GM19438 (cell line): ENCODE measurements around the gene IMP4.
A peak's percentile ranks its signal among the peaks of the same experiment; 100 is the strongest.

Source experiments
- ATAC-seq: cut with Tn5 transposase; IDR thresholded peaks from one replicate; pipeline ENCODE4 v1.9.1; 2021; ENCODE audit warnings: low read depth; ENCODE audit not compliant: unreplicated experiment

The IMP4 gene

DNA sequence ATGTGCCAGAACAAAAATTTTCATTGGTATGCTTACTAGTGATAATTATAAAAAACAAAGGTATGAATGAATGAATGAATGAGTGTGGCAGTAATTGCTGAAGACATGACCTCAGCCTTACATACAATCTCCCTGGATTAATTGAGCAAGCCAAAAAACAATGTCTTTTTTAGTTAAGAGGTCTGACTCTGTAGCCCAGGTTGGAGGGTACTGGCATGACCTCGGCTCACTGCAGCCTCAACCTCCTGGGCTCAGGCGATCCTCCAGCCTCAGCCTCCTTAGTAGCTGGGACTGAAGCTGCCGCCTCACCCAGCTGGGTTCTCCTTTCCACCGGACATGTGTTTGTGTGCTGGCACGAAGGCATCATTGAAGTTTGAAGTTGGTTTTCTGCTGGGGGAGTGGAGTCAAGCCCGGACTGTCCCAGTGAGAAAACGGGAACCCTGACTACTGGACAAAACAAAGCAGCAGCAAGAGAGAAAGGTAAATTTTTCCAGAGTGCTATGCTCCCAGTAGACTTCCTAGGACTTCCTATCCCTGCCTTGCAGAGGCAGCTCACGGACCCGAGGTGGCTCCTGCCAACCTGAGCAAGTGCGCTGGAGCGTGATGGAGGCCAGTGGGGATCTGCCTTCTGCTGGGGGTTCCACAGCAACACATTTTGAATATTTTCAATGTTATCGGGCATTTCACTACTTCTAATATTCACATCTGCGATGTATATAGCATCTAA lies 6.4 kb upstream of the IMP4 start:
- no peak for ATAC-seq

DNA sequence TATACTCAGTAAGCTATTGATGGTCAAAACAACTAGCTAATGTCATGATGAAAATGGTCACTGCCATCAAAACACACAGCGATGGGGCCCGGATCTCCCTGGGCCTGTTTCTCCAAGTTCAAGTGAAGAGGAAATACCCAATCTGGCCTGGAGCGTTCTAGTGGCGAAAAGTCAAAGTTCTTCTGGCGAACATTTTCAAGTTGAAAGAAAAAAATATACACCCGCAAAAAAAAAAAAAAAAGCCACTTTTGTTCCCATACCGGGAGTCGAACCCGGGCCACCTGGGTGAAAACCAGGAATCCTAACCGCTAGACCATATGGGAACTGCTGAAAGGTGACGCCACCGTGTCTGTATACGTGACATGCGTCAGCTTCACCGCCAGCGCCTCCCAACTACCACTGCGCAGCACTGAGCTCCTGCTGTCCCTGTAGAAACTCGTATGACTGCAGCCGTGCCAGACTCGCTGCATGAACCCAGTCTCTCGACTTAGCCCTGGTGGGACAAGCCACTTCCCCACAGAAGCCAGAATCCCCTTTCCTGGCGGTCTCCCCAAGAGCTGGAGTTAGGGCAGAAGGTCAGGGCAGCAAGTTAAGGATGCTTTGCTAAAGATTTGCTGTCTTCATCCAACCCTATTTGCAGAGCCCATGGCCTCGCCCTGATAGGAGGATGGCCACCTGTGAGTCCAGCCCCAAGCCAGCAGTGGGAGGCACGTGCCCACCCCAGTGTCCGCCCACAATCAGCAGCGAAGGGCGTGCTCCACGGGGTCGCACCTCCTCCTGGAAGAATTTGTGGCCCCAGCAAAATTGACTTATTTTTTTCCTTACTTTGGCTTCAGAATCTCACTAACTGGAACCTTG lies 5.6 kb upstream of the IMP4 start:
- no peak for ATAC-seq

DNA sequence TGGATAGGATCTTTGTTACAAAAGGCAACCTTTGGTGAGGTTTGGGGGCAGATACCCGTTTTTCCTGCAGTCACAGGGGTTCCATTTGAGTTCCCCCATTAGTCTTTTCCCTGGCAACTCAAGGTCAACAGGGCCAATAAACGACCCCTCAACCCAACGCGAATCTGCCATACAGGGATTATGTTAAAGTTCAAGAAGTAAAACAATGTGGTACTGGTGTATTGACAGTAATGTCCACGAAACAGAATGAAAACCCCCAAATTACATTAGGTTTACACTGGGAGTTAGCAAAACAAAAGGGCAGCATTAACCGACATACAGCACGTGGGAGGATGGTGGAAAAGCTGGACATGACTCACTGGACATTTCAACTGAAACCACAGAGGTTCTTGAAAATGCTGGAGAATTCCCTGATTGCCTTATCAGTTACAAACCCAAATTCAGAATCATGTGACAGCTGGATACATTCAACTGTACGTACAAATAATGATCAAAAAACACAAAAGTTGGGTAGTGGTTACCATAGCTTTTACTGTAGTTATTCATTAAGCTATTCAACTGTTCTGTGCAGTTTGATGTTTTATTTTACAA lies 4.9 kb upstream of the IMP4 start:
- ATAC-seq = no peak

DNA sequence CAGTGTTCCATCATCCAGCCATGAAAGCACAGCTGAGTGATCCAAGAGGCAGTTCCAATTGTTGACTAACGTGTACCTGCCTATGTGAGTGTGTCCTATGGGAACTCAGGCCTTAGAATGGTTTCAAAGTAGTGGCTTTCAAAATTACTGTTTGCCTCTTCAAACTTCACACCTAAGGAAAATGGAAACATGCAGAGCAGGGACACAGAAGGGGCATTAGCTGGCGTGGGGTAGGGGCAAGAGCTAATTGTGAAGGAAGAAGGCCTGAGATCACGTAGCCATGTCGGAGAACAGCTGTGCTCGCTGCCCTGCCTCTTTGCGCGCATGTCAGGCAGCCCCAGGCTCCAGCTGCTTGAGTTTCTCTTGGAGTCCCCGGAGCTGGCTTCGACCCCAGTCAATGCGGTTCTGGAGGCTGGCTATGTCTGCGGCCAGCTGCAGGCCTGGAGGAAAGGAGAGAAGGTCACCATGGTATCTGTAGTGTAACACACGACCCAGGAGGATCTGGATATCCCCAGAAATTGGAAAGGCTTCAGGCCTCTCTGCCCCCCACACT lies 3.8 kb upstream of the IMP4 start:
- ATAC-seq = no peak

DNA sequence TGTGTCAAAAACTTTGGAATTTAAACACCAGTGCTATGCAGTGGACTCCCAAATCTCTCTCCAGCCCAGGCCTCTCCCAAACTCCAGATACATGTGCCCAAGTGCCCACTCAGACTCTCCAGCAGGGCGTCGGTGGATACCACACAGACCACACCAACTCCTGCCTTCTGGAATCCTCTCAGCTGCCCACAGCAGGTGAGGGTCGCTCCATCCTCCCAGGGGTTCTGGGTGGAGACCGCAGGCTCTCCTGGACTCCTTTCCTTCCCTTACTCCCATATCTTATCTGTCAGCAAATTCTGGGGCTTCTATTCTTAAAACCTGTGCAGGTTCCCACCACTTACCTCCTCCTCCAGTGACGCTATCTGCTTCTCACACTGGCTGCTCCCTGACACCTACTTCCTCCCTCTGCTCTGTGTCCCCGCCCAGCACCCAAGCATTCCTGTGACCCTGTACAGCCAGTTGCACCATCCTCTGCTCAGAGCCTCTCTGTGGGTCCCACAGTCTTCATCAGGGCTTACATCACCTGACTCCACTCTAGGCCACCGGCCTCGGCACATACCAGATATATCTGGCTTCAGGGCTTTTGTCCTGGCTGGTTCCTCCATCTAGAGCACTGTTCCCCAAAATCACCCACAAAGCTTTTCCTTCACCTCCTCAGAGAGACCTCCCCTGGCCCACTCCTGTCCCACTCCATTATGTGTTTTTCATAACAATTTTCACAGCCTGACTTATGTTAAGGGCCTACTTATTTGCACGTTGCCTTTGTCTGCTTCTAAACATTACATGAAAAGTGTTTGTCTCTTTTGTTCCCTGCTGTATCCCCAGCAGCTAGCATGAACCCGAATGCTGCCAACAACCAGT lies 2.6 kb upstream of the IMP4 start:
- no peak for ATAC-seq

DNA sequence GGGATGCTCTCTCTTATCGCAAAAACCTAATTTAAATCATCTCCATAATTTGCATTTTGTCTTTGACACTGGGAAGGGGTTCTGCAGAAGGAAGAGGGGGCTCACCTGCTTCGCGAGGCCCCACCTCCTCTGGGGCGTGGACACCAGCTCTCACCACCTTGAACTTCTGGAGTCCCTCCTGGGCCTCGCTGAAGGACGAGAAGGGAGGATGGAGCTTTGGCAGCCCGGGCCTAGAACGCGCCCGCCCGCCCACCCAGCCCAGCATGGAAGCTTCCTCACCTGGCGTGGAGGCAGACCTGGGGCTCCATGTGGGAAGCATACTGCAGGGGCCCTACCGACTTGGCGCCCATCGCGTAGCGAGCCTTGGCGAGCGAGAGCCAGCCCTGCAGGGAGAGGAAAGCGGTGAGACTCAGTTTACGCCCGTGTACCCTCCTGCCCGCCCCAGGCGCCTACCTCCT lies 1.1 kb upstream of the IMP4 start:
- ATAC-seq = peak; percentile 2

DNA sequence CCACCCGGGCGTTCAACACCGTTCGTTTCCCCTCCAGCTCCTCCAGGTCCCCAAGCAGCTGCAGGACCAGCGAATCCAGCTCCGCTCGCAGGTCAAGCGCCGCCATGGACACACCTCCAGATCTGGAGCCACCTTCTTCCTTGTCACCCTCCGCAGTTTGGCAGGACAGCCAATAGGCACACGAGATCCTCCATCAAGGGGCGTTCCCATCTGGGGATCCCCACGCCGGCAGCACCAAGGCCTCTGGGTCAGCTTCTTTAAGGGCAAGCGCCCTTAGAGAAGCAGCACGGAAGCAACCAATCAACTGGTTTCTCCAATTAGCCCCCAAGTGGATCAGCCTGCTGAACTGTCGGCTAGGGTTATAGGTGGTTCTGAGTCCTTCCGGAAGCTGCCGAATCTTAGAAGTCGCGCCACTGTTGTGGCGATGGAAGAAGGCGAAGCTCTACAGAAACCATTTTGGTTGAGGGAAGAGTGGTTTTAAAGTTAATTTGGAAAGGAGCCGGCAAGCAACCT lies 621 bp upstream of the IMP4 start:
- peak; percentile 74 for ATAC-seq

DNA sequence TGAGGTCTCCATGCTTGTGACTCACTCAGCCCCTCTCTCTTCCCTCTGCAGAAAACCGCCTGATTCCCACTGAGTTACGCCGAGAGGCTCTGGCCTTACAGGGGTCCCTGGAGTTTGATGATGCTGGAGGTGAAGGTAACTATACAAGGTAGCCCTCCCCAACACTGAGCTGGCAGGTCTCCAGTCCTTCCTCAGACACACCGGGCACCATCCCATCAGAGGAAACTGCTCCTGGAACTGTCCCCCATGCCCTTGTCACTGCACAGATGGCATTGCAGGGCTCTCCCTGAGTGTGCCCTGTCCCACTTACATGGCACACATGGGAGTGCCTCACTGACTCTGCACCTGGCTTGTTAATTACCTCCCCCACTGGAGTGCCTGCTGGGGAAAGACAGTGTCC lies 1.9 kb downstream of the IMP4 start:
- ATAC-seq = no peak

DNA sequence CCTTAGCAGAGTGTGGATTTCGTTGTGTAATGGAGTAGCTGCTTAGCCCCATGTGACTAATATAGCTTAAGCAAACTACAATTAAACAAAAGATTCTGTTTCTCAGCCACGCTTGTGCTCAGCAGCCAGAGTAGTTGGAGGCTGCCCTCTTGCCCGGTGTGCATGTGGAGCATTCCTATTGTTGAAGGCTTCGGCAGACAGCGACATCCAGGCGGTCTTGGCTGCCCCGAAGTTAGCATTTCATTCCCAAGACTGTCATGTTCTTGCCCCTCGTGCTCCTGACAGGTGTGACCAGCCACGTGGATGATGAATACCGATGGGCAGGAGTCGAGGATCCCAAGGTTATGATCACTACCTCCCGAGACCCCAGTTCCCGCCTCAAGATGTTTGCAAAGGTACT lies 2.4 kb downstream of the IMP4 start:
- ATAC-seq = no peak

DNA sequence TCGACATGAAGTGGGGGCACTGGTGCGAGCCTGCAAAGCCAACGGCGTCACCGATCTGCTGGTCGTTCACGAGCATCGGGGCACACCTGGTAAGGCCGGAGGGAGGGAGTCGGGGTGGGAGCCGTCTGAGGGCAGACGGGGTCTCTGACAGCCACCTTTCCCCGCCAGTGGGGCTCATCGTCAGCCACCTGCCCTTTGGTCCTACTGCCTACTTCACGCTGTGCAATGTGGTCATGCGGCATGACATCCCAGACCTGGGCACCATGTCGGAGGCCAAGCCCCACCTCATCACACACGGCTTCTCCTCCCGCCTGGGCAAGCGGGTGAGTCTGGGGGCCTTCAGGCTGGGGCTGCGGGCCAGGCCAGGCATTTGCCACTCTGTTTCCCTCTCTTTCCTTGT lies 2.9 kb downstream of the IMP4 start:
- no peak for ATAC-seq

DNA sequence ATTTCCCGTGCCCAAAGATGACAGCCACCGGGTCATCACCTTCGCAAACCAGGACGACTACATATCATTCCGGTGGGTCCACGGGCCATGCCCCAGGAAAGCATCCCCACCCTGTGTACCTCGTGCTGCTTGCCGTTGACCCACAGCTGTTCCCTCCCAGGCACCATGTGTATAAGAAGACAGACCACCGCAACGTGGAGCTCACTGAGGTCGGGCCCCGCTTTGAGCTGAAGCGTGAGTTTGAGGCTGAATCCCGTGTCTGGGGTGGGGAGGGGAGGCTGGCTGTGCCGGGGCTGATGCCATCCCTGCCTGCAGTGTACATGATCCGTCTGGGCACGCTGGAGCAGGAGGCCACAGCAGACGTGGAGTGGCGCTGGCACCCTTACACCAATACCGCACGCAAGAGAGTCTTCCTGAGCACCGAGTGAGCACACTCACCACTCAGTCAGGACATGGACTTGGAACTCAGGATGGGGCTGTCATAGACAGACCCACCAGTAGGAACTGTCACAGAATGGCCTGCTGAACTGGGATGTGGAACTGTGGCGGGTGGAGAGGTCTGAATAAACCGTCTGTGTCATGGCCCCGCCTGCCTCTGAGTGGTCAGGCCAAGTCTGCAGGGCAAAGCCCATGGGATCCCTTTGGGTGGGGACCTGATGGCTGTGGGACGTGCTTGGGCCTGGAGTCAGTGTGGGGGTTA lies 3.5 kb downstream of the IMP4 start:
- ATAC-seq = no peak

DNA sequence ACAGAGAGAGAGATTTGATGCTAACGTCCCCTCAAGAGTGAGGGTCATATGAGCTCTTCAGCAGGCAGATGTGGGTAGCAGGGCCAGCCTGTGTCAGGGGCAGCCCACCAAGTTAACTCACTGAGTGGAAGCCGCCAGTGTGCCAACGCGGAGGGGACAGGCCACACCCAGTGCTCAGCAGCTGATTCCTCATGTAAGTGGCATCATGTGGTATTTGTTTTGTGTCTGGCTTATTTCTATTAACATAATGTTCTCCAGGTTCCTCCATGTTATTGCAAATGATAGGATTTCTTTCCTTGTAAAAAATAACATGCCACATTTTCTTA lies 4.0 kb downstream of the IMP4 start:
- ATAC-seq = no peak

DNA sequence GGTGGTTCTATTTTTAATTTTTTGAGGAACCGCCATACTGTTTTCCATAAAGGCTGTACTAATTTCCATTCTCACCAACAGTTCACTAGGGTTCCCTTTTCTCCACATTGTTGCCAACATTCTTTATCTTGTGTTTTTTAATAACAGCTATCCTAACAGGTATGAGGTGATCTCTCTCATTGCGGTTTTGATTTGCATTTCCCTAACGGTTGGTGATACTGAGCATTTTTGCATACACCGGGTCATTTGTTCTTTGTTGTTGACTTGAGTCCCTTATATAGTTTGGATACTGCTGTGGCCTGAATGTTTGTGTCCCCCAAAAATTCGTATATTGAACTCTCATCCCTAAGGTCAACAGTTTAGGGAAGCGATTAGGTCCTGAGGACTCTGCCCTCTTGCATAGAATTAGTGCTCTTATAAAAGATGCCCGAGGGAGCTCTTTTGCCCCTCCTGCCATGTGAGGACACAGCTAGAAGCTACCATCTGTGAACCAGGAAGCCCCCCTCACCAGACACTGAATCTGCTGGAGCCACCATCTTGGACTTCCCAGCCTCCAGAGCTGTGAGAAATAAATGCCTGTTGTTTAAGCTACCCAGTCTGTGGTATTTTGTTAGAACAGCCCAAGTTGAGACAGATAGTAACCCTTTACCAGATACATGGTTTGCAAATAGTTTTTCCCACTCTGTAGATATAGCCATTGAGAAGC lies 4.7 kb downstream of the IMP4 start:
- ATAC-seq = no peak

DNA sequence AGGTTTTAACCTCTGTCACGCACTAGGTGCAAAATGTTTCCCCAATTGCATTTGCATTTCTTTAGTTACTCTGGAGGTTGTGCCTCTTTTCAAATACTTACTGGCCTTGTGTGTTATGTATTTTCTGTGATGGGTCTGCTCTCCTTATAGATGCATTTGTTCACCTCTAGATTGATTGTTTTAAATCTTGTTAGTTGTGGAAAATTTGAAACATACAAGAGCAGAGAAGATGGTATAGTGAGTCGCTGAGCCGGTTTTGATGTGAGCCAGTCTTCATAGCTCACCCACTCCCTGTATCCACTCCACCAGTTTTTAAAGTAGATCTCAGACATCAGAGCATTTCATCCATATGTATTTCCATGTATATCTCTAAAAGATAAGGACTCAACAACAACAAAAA lies 6.5 kb downstream of the IMP4 start:
- ATAC-seq = no peak

DNA sequence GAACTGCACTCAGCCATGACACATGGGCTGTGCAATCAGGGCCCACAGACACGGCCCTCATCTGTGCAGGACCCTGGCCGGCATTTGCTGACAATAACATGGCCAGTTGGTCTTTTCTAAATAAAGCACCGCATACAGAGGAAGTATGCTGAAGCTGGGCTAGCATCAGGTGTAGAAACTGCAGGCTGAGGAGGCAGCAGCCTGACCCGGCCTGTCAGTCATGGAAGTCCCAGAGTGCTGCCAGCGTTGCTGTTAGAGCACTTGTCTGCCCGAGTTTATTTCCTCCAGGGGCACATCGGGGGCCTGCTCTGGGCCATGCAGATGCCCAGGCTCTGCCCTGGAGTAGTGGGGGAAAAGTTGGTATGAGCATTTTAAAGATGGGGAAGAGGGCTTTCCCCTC lies 9.0 kb downstream of the IMP4 start:
- ATAC-seq = no peak

DNA sequence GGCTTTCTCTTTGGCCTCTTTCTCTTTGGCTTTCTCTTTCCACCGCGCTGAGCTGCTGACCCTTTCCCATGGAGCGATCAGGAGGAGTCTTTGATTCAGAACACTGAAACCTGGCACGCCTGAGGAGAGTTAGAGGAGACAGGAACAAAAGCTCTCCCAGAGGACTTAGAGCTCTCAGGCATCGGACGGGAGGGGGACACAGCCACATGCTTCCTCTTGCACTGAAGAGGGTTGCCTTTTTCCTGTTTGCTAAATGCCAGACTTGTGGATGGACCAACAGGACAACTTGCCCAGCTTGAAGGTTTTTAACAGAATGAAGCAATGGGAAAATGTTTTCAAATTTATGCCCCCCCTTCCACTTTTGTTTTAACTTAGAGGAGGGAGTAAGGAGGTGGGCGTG lies 9.5 kb downstream of the IMP4 start:
- ATAC-seq = no peak

DNA sequence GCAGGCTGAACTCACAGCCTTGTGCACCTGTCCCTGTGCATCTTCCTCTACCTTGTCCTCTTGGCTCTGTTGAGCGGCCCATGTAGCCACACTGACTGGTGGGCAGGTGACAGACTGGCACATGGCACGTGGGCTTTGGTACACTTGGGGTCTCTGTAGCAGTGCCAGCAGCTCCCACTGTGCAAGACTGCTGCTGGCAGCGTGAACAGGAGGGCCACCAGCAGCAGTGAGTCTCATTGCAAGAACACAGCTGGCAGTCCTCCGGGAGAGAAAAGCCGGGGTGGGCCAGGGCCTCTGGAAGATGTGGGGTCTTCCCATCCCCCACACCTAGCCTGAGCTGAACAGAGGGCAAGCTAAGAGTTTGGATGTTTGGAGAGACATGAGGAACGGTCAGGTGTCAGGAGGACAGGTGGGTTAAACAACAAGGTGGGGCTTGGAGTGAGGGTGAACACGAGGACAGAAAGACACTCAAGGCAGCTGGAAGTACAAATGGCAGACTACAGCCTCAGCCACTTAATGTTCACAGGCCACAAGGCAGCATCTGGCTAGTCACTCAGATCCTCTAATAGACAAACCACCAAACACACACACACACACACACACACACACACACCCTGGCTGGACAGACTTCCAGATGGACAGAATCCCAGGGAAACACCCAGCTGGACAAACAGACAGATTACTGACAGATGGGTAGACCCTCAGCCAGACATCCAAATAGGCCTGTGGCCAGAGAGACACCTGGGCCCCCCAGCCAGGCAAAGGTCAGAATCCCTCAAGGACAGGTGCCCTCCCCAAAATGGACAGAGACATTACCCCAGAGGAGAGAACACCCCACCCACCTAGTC lies 10.8 kb downstream of the IMP4 start:
- no peak for ATAC-seq

DNA sequence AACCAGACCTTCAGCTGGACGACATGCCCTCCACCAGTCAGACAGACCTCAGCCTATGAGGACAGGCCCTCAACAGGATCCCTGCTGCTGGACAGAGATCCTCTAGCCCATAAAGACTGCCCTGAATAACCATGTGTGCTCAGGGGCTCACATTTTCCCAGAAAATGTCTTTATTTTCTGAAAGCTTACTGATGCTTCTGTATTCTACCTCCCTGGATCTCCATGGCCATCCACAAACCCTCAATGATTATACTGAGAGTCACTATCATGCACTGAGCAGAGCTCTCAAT lies 11.4 kb downstream of the IMP4 start:
- no peak for ATAC-seq
